Stimulated activated CD8-positive, alpha-beta memory T cell treated with anti-CD3 and anti-CD28 coated beads, Interleukin-7, amount 100 ng/mL, for 48 hours (primary cell): ENCODE data around the gene VSTM2B.
A peak's percentile ranks its signal among the peaks of the same experiment; 100 is the strongest.
"Not testable (repeated sequence)": the region's sequence is repeated elsewhere in the genome, so short reads cannot be mapped to it uniquely, and the experiment has no call there.

Source experiments
- DNase-seq, 2 donors: peaks; one replicate each; pipeline ENCODE4 v3.0.0-alpha.2; 2020; ENCODE audit warnings: low read depth in 1 of 2; ENCODE audit errors: extremely low read depth in 1 of 2

The VSTM2B gene

GRCh38 chr19:29525901-29526729 is at the start of gene VSTM2B:
TSS of gene VSTM2B (plus strand) at chr19:29525994. CDS start at chr19:29526584, 590 bp downstream.
- no peak for DNase-seq

GRCh38 chr19:29476528-29476927 is 49.3 kb upstream of the VSTM2B start:
- no peak for DNase-seq

- DNase-seq, result no peak
Measured at GRCh38 chr19:29477831-29478577, 47.8 kb upstream of the VSTM2B start.

GRCh38 chr19:29478578-29479565 is 46.9 kb upstream of the VSTM2B start:
- peak in 1 of 2 donors; percentile 4 for DNase-seq

DNA sequence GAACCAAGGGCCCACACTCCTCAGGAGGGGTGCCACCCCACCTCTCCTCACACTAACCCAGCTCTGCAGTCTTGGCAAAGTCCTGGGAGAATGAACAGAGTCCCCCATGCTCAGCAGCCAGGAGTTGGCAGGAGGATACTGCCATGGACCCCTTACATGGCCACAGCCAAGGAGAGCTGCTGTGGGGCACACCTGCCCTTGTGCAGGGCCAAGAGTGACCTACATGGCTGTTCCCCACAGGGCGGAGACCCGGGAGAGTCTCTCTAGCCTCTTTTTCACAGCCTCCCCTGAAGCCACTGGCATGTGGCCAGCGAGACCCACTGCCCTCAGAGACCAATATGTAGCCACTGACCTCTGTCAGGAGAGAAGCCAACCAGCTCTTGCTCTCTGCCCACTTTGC is 45.9 kb upstream of the VSTM2B start:
- no peak for DNase-seq

DNA sequence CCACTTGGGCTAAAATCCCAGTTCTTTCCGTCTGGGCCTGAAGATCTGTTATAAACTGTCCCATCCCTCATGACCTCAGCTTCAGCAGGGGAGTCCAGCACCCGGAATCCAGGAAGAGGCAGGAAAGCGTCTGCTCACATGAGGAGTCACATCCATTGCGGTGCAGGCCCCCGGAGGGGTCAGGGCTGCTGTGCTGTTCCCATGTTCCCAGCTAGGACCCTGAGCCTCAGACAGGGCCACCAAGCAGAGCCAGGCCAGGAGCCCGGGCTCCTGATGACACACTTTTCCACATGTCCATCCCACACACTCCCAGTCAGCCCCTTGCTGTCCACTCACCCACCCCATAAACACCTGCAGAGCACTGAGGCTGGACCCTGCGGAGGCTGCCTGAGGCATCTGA is 45.3 kb upstream of the VSTM2B start:
- DNase-seq, result no peak

GRCh38 chr19:29482855-29483640 is 42.7 kb upstream of the VSTM2B start:
- no peak for DNase-seq

GRCh38 chr19:29483641-29483920 is 42.2 kb upstream of the VSTM2B start:
- DNase-seq, result no peak

GRCh38 chr19:29483944-29484581 is 41.7 kb upstream of the VSTM2B start:
- no peak for DNase-seq

DNA sequence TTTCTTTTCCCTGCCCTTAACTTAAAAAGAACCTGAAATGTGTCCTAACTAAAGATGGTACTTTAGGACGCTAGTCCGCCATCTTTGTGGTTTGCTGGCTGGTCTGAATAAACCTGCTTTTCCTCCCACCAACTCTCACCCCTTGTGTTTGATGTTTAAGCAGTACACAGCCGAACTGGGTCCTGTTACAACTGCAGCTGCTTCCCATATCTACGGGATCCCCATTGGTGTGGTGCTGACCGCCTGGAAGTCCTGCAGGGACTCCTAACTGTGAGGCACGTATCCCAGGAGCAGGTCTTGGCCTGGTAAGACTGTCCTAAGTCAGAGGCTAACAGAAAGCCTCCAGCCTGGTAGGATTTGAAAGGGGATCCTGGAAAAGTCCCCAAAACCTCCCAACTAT is 40.9 kb upstream of the VSTM2B start:
- DNase-seq, result no peak

GRCh38 chr19:29485293-29485692 is 40.5 kb upstream of the VSTM2B start:
- no peak for DNase-seq

DNA sequence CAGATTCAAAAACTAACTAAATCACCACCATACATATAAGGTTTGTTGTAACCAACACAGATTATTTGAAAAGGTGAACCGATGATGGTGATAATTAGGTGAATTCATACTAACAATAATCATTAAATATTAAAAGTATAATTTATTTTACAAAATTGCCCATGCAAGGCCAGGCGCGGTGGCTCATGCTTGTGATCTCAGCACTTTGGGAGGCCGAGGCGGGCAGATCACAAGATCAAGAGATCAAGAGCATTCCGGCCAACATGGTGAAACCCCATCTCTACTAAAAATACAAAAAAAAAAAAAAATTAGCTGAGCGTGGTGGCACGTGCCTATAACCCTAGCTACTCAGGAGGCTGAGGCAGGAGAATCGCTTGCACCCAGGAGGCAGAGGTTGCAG is 38.8 kb upstream of the VSTM2B start:
- not testable (repeated sequence) for DNase-seq

DNA sequence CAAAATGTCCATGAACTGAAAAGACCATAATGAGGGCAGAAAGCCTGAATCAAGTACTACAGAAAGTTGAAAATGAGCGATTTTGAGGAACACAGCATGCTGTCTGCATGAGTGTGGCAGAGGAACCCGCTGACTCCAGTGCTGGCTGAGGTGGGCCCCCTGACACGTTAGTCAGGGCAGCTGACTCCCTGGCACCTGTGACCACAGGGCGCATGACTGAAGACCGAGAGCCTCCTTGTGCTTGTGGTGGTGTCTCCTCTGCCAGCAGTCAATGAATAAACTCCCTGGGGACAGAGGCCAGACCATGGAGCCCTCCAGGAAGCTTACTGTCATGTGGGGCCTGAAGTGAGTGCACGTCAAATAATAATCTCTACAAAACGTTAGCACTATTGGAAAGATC is 38.4 kb upstream of the VSTM2B start:
- no peak for DNase-seq

GRCh38 chr19:29488316-29488715 is 37.5 kb upstream of the VSTM2B start:
- no peak for DNase-seq

DNA sequence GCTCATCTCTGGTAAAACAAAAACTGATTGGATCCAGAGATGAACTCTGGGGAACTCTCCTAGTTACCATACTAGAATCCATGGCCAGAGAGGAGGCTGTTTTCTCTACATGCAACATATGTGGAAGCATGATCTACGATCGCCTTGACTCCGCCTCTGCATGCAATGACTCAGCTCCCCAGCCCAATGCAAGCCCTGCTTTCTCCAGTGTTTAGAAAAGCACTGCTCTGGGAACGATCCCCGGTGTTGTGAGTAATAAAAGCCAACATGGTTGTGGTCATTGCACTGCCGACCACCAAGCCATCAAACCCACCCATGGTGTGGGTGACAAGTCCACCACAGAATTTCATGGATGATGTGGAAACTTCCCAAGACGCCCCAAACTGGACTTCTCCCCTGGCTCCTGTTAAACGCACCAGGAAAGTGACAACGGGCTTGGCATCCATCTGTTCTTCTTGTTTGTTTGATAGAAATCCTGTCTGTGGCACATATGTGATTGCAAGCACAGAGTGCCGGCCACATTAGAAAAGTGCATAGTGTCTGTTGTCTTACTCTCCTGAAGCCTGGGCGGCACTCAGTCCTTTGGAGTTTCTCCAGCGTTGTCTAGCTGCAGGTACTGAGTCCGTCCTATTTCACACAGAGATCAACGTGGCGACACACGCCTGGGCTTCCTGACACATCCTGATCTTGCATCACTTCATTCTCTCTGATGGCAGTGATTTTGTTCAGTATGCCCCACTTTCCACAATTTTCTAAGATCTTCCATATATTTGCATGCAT is 36.4 kb upstream of the VSTM2B start:
- DNase-seq, result no peak

GRCh38 chr19:29491491-29491890 is 34.3 kb upstream of the VSTM2B start:
- no peak for DNase-seq

GRCh38 chr19:29491995-29492577 is 33.7 kb upstream of the VSTM2B start:
- DNase-seq, result no peak

DNA sequence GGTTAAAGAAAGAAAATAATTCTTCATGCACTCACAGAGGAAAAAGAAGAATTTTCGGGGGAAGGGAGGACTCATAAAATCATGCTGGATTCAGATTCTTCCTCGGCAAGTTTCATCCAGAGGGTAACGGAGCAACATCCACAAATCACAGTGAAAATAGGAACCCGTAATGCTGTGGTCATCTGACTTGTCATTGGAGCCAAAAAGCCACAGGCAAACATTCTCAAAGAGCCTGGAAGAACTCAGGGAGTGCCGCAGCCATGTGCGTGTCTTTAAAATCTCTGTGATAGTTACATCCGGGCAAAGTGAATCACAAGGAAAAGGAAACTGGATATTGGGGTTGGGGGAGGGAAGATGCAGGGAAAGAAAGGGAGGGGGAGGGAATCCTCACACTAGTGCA is 33.0 kb upstream of the VSTM2B start:
- no peak for DNase-seq

DNA sequence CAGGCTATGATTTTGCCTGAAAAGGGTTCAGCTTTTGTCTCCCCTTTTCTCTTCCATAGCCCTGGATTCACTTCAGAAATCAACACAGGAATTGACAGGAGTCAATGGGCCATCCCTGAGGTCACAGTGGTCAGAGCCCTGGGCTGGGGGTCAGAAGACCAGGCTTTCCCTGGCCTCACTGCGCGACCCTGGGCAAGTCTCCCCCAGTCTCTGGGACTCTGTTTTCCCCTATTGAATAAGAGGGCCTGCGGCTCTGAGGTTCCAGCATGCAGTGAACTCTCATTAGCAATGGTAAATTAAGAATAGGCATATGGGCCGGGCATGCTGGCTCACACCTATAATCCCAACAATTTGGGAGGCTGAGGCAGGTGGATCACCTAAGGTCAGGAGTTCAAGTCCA is 30.7 kb upstream of the VSTM2B start:
- no peak for DNase-seq
